ENCODE data around the gene STEAP3.

GRCh38 chr2:119276864-119277263 lies 53.2 kb downstream of the STEAP3 start:
- TF ChIP-seq CTCF (IDR thresholded peaks at IDR 0.05) (no peak), POLR2A (IDR thresholded peaks at IDR 0.05) (no peak)

All from right lobe of liver (tissue), 4 donors.